ENCODE measurements around the gene WFIKKN1. TPM values are rescaled to one million over a fixed set of nuclear protein-coding genes. Genes with fewer than 3 reads are reported as not detected.

Gene WFIKKN1
- total and polyA plus RNA-seq, 2 of the 13 experiments (the other 11 are each of a cell fraction or from before 2014, with no cell fraction given): 1.7 to 4.9 TPM

GRCh38 chr16:641326-642188, 10.8 kb downstream of the WFIKKN1 start, which contains the start of gene MCRIP2 (continued):
- TF ChIP-seq PAWR (CRISPR knock-in tag; IDR thresholded peaks at IDR 0.05; ENCODE audit: borderline replicate concordance) (no peak), ZBTB33 (CRISPR knock-in tag; IDR thresholded peaks at IDR 0.05) (no peak), CREB1 (IDR thresholded peaks at IDR 0.05) (no peak; the same call in 1 of the 2 replicates), CREB1 (CRISPR knock-in tag; IDR thresholded peaks at IDR 0.05) (no peak), MED13 (CRISPR knock-in tag; IDR thresholded peaks at IDR 0.05) (0 out of 2 replicates have a peak, but pooled peaks have one; percentile 18), ZNF138 (CRISPR knock-in tag; IDR thresholded peaks at IDR 0.05; ENCODE audit: low read depth) (no peak), NFE2L2 (IDR thresholded peaks at IDR 0.05; ENCODE audit: low read length) (no peak), ZNF777 (CRISPR knock-in tag; IDR thresholded peaks at IDR 0.05) (no peak; the same call in 1 of the 2 replicates), HMG20B (CRISPR knock-in tag; conservative IDR thresholded peaks at IDR 0.05) (no peak), SNAI1 (CRISPR knock-in tag; IDR thresholded peaks at IDR 0.05; ENCODE audit: borderline replicate concordance) (no peak; the same call in 1 of the 2 replicates), ZNF318 (CRISPR knock-in tag; IDR thresholded peaks at IDR 0.05) (no peak), ETV5 (CRISPR knock-in tag; IDR thresholded peaks at IDR 0.05; ENCODE audit: borderline replicate concordance) (no peak; the same call in 1 of the 2 replicates), BRCA1 (CRISPR knock-in tag; IDR thresholded peaks at IDR 0.05) (peak; percentile 27; the same call in 1 of the 2 replicates), SALL2 (CRISPR knock-in tag; IDR thresholded peaks at IDR 0.05) (peak; percentile 68; the same call in 1 of the 2 replicates), LRRFIP1 (CRISPR knock-in tag; conservative IDR thresholded peaks at IDR 0.05) (no peak)
